Aorta (tissue), 5 donors: ENCODE data around the gene TRPT1. TPM values are rescaled to one million over a fixed set of nuclear protein-coding genes. Genes with fewer than 3 reads are reported as not detected.

ENCODE experiments used
- ATAC-seq: fragments of 200-7000 bp; cut with Tn5 transposase; one replicate; pipeline ENCODE4 v1.9.1; 2022; ENCODE audit warnings: moderate library complexity; ENCODE audit not compliant: low FRiP score
- DNase-seq, 2 donors: peaks; one replicate each; pipeline ENCODE4 v3.0.0-alpha.2; 2020
- H3K27ac ChIP-seq, 2 donors: one replicate each; pipeline ENCODE4 v1.5.1; 2013; ENCODE audit warnings: low read length in 2 of 2, mild to moderate bottlenecking in 2 of 2, moderate library complexity in 2 of 2, control low read depth in 1 of 2, inconsistent platforms in 1 of 2, low read depth in 1 of 2
- H3K27me3 ChIP-seq, 2 donors: one replicate each; pipeline ENCODE4 v1.6.1; 2013; ENCODE audit warnings: control low read depth in 1 of 2, low read length in 1 of 2, mild to moderate bottlenecking in 1 of 2, moderate library complexity in 1 of 2; ENCODE audit not compliant: insufficient read depth in 2 of 2, control insufficient read depth in 1 of 2
- H3K36me3 ChIP-seq, 2 donors: one replicate each; pipeline ENCODE4 v1.6.1; 2013; ENCODE audit warnings: control low read depth in 1 of 2, low read length in 1 of 2, mild to moderate bottlenecking in 1 of 2; ENCODE audit not compliant: insufficient read depth in 2 of 2, control insufficient read depth in 1 of 2
- H3K4me1 ChIP-seq, 2 donors: one replicate each; pipeline ENCODE4 v1.6.1; 2013; ENCODE audit warnings: low read length in 2 of 2, control low read depth in 1 of 2, mild to moderate bottlenecking in 1 of 2, moderate library complexity in 1 of 2; ENCODE audit not compliant: insufficient read depth in 2 of 2, control insufficient read depth in 1 of 2
- H3K4me3 ChIP-seq, 2 donors: one replicate each; pipeline ENCODE4 v1.5.1; 2013; ENCODE audit warnings: low read length in 2 of 2, control low read depth in 1 of 2, mild to moderate bottlenecking in 1 of 2
- H3K9me3 ChIP-seq: one replicate; pipeline ENCODE4 v1.6.1; 2013; ENCODE audit warnings: mild to moderate bottlenecking, low read length; ENCODE audit not compliant: control insufficient read depth
- WGBS, 2 donors: extraction: QIAGEN DNeasy Blood & Tissue Kit; methylation state at CpG; one replicate each; pipeline ENCODE4 v1.1.7; 2013; 5-methylcytosine and 5-hydroxymethylcytosine counted together
- intact Hi-C, 2 donors: fragments of 100-400 bp; cut with DNase I; formaldehyde crosslinking; loops; one replicate each; pipeline versions ENCODE4 v1.14.2 to v1.15.0; 2022
- polyA plus RNA-seq, 2 donors: library from polyadenylated mRNA; stranded (reverse); fragments of 200-250 nt; gene quantifications; one replicate each; pipeline ENCODE4 v1.2.3, GENCODE V29; 2013
- total RNA-seq, 2 donors: library from RNA; stranded (reverse); fragmentation: NEBNext Ultra II Directional; extraction: Animal tissue kit (Norgen Biotek cat#: 25700); gene quantifications; one replicate each; pipeline ENCODE4 v1.2.1, GENCODE V29; 2021
- donor health status: healthy with polysubstance abuse.
- donor health status: Bipolar disorder and iron deficiency.
- donor health status: DM: no; HTN: no; CAD: no.
- donor health status: DM: no; HTN: no; CAD: no.
- donor health status: DM: yes; HTN: yes; CAD: no.

The TRPT1 gene
- total and polyA plus RNA-seq, 4 donors = 24.5 to 95.3 (median 29.6) TPM

DNA sequence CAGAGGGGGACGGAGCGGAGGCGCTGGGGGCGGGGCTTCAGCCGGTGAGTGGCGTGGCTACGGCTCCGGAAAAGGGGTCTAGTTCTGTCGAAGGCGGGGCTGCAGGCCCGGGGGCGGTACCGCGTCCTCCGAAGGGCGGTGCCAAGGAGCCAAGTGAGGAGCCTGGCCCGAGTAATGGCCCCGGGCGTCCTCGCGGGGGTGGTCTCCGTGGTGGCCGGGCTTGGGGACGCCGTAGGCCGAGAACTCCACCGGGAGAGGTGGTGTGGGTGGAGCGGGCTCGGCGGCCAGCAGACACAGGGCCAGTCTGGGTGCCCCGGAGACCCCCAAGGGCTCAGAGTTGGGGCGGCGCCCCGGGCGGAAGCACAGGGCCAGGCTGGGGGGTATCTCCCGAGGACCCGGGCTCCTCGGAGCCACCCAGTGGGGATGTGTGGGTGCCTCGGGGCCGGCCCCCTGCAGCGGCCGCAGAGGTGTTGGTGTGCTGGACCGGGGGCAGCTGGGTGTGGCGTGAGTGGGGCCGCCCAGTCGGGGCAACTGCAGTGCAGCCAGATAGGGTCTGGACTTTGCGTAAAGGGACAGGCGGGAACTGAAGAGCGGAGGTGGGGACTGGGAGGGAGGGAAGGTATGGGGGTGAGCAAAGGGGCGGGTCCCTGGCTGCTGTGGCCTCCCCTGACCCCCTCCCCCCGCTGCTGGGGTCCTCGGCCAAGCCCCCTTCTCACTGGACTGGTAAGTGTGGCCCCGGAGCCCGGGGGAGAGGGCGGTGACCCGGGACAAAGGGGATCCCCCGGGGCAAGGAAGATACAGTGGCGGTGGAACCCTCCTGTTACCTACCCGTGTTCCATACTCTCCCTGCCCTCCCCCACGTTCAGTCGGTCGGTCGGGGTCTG, 15.7 kb upstream of the TRPT1 start:
- 1% methylated on average over 48 to 63 of the region's 63 CpGs for WGBS, 2 donors
- Histone ChIP-seq H3K27me3 (no peaks in the 10 kb centered on the region), H3K4me3 (peak overlapping the region; percentile 74 to 84), H3K4me1 (no peaks in the 10 kb centered on the region), H3K36me3 (peaks cover 0 to 2% of the 10 kb centered on the region in 2 donors), H3K9me3 (no peaks in the 10 kb centered on the region), H3K27ac (peak overlapping the region in 1 of 2 donors; percentile 30)
- DNase-seq (peak in 1 of 2 donors; percentile 78), ATAC-seq (peak; percentile 3)
- intact Hi-C loops = loop anchor here in 1 of 2 donors (1.0 kb wide), 1 partner anchor 29 kb away; no protein-coding TSS in a partner anchor

DNA sequence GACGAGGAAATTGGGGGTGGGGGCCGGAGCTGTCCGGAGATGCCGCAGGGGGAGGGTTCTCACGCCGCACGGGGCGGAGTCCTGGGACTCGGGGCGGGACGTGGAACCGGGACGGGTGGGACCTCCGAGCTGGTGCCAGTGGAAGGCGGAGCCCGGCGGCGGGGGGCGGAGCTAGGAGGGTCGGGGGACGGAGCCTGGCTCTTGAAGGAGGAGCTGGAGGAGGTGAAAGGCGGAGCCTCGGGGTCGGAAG, 15.2 kb upstream of the TRPT1 start:
- Histone ChIP-seq H3K27ac (peak overlapping the region in 1 of 2 donors; percentile 74), H3K27me3 (no peaks in the 10 kb centered on the region), H3K36me3 (peaks cover 0 to 2% of the 10 kb centered on the region in 2 donors), H3K9me3 (no peaks in the 10 kb centered on the region), H3K4me1 (no peaks in the 10 kb centered on the region), H3K4me3 (peak overlapping the region; percentile 30 to 33)
- intact Hi-C loops = loop anchor here in 1 of 2 donors (1.0 kb wide), 1 partner anchor 29 kb away; no protein-coding TSS in a partner anchor
- ATAC-seq (peak; percentile 96), DNase-seq (peak; percentile 100)
- WGBS, 2 donors = 0 to 1% methylated on average over 17 to 24 of the region's 24 CpGs

DNA sequence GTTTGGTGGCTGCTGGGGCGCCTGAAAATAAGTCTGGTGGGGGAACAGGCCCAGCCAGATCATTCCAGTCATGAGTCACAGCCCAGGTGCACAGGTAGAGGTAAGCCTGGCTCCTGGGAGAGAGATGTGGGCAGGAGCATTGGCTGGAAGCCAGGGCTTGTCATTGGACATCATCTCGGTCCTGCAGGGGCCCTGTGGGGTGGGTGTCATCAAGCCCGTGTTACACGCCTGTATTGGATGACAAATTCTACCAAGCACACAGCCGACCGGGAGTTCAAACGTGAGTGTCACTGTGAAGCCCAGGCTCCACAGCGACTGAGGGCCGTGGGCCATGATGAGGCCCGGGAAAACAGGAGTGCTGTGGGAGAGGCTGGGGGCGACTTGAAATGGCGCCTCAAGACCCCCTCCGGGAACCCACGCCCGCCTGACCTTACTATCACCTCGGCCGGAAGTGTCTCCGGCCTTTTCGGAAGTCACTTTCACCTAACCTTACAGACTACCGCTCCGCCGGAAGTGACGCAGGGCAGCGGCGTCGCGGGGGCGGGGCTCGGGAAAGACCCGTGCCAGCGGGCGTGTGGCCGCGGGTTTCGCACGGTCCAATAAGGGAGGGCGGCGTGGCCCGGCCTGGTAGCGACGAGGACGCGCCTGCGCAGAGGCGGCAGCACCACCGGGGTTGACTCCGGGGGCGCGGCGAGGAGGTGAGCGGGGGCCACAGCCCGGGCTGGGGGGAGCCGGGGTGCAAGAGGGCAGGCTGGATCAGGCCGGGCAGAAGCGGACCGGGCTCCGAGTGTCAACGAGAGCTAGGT, 14.7 kb upstream of the TRPT1 start, which contains the start of gene FKBP2:
TSS of gene FKBP2 (plus strand) at position 661 of the 806 bp plus-strand sequence. CDS start 1,293 bp downstream, outside the sequence.
- peak; percentile 92 for ATAC-seq
- intact Hi-C loops = loop anchor here in 1 of 2 donors (1.0 kb wide), 1 partner anchor 30 kb away; no protein-coding TSS in a partner anchor

DNA sequence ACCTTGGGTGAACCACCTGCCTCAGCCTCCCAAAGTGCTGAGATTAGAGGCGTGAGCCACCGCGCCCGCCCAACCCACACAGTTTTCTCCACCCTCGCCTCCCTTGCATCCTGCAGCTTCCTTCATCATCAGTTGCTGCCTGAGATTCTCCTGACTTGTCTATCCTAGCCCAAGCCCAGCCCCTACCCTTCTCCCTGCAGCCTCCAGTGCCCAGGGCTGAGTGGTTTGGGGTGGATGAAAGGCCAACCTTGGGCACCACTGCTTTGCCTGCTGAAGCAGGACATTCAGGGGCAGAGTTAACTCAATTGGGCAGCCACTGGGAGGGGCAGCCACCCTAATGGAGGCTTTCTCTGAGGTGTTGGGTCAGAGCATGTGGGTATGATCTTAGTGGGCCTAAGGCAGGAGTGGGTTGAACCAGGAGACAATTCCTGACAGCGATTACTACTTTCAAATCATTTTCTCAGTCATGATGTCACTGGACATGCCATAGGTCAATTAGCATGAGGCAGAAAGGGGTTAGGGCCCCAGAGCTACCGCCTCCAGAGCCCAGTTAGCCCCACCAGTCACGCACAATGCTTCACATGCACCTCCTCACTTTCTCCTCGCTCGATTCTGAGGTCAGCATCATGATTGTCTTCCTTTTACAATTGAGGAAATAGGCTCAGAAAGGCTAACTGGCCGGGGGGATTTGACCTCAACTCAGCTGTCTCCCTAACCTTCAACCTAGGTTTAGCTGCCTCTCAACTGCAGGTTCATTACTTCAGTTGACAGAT, 13.9 kb upstream of the TRPT1 start:
- Histone ChIP-seq H3K27me3 (no peaks in the 10 kb centered on the region), H3K4me1 (no peaks in the 10 kb centered on the region), H3K27ac (peak overlapping the region; percentile 76 to 94), H3K9me3 (no peaks in the 10 kb centered on the region), H3K36me3 (peaks cover 0 to 2% of the 10 kb centered on the region in 2 donors), H3K4me3 (no peak overlapping the region)
- DNase-seq (no peak), ATAC-seq (no peak)
- intact Hi-C loops = no loop called here
- WGBS, 2 donors = 89% methylated on average over 11 of the region's 11 CpGs

More for the DNA sequence above, 14.7 kb upstream of the TRPT1 start, which contains the start of gene FKBP2:
- peak; percentile 98 to 99 for DNase-seq
- no peaks in the 10 kb centered on the region for H3K27me3 ChIP-seq
- H3K4me3 ChIP-seq = peak within 1 kb of the TSS; percentile 74 to 84
- 2% methylated on average over 57 to 58 of the region's 58 CpGs for WGBS, 2 donors
- H3K27ac ChIP-seq = peak within 1 kb of the TSS; percentile 76 to 94
- no peaks in the 10 kb centered on the region for H3K4me1 ChIP-seq
- H3K9me3 ChIP-seq = no peaks in the 10 kb centered on the region
- peaks cover 0 to 2% of the 10 kb centered on the region in 2 donors for H3K36me3 ChIP-seq

DNA sequence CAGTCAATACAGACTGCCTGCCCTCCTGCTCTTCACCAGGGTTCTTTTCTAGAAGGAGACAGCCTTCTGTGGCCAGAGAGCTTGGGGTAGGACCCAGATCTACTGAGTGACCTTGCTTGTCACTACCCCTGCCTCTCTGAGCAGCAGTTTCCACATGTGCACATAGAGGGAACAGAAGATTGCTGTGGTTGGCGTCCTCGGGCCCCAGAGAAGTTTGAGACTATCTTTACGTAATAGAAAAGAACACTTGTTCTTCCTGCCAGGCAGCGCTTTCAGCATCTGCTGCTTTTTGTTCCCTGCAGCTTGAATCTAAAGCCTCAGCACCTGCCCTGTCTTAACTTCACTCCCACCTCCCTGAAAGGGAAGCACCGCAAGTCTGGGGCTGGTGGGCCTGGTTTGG, 13.0 kb upstream of the TRPT1 start:
- H3K36me3 ChIP-seq = peaks cover 0 to 2% of the 10 kb centered on the region in 2 donors
- 79 to 84% methylated on average over 5 of the region's 5 CpGs for WGBS, 2 donors
- no peaks in the 10 kb centered on the region for H3K9me3 ChIP-seq
- H3K4me1 ChIP-seq = no peaks in the 10 kb centered on the region
- H3K27ac ChIP-seq = no peak overlapping the region
- intact Hi-C loops = no loop called here
- no peak for ATAC-seq
- H3K4me3 ChIP-seq = no peak overlapping the region
- peak in 1 of 2 donors; percentile 49 for DNase-seq
- no peaks in the 10 kb centered on the region for H3K27me3 ChIP-seq

DNA sequence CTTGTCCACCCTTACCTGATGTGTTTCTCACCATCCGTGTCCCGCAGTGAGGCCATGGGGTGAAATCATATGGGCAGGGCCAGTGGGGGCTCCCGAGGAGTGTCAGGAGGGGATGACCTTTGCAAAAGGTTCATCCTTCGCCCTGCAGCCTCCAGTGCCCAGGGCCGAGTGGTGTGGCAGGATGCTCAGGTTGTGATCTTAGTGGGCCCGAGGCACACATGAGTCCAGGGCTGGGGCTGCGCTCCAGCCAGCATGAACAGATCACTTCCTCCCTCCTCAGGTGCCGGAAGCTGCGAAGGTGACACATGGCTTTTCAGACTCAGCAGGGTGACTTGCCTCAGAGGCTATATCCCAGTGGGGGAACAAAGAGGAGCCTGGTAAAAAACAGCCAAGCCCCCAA, 12.1 kb upstream of the TRPT1 start:
- H3K27ac ChIP-seq = no peak overlapping the region
- no peaks in the 10 kb centered on the region for H3K4me1 ChIP-seq
- ATAC-seq = no peak

DNA sequence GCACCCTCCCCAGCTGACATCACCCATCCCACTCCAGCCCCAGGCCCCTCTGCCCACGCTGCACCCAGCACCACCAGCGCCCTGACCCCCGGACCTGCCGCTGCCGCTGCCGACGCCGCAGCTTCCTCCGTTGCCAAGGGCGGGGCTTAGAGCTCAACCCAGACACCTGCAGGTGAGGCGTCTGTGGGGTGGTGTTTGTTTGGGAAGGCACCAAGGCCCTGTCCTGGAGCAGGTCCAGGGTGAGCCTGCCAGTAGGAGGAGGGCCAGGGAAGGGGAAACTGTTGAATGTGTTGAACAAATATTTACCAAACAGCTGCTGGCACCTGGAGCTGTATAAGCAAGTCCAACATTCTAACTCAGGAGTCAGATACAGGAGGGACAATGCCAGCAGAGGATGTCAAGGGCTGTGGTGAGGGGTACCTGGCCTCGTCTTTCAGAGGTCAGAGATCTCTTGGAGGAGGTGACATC, 11.5 kb upstream of the TRPT1 start:
- Histone ChIP-seq H3K4me1 (no peaks in the 10 kb centered on the region), H3K9me3 (no peaks in the 10 kb centered on the region), H3K36me3 (peaks cover 0 to 2% of the 10 kb centered on the region in 2 donors), H3K4me3 (no peak overlapping the region), H3K27ac (no peak overlapping the region), H3K27me3 (no peaks in the 10 kb centered on the region)
- peak; percentile 51 to 68 for DNase-seq
- no peak for ATAC-seq
- WGBS, 2 donors = 71 to 74% methylated on average over 12 of the region's 12 CpGs
- intact Hi-C loops = no loop called here

More for the DNA sequence above, 12.1 kb upstream of the TRPT1 start:
- WGBS, 2 donors = 87 to 90% methylated on average over 9 of the region's 9 CpGs
- intact Hi-C loops = no loop called here
- DNase-seq = no peak
- no peak overlapping the region for H3K4me3 ChIP-seq
- peaks cover 0 to 2% of the 10 kb centered on the region in 2 donors for H3K36me3 ChIP-seq
- H3K27me3 ChIP-seq = no peaks in the 10 kb centered on the region
- no peaks in the 10 kb centered on the region for H3K9me3 ChIP-seq
